Measurements from ENCODE around the gene NPAS3. TPM values are rescaled to one million over a fixed set of nuclear protein-coding genes. Genes with fewer than 3 reads are reported as not detected.

The NPAS3 gene
- total RNA-seq, 1 experiment from 2014 or later, result 0.35 TPM

GRCh38 chr14:33435911-33436689 lies 497.4 kb downstream of the NPAS3 start:
- POLR2A ChIA-PET, result no interaction called here

GRCh38 chr14:33441633-33442032 lies 503.0 kb downstream of the NPAS3 start:
- Mint-ChIP-seq H3K4me1 (ENCODE audit: insufficient read depth, unreplicated experiment) (peaks cover 1% of the 10 kb centered on the region), H3K4me3 (ENCODE audit: unreplicated experiment) (no peak overlapping the region), H3K27ac (ENCODE audit: low read depth, unreplicated experiment) (no peak overlapping the region), H3K36me3 (ENCODE audit: insufficient read depth, unreplicated experiment) (no peaks in the 10 kb centered on the region), H3K9me3 (ENCODE audit: unreplicated experiment) (no peaks in the 10 kb centered on the region), H3K27me3 (ENCODE audit: insufficient read depth, unreplicated experiment) (no peaks in the 10 kb centered on the region)
- intact Hi-C loops (cut with micrococcal nuclease), result no loop called here
- no peak for DNase-seq (ENCODE audit: unreplicated experiment)
- no TSS peak for BruUV-seq (replicated peaks)
- TF ChIP-seq CTCF (IDR thresholded peaks at IDR 0.05; ENCODE audit: unreplicated experiment), result no peak
- ChIA-PET POLR2A (no interaction called here), CTCF (interaction anchor here (0.8 kb wide), 1 partner anchor 351 kb away, joined by 3 read pairs; no protein-coding TSS in a partner anchor)

More at GRCh38 chr14:33435911-33436689, 497.4 kb downstream of the NPAS3 start:
- Mint-ChIP-seq H3K27me3 (ENCODE audit: insufficient read depth, unreplicated experiment) (no peaks in the 10 kb centered on the region), H3K36me3 (ENCODE audit: insufficient read depth, unreplicated experiment) (no peaks in the 10 kb centered on the region), H3K4me3 (ENCODE audit: unreplicated experiment) (peak overlapping the region; percentile 27), H3K27ac (ENCODE audit: low read depth, unreplicated experiment) (peak overlapping the region; percentile 50), H3K4me1 (ENCODE audit: insufficient read depth, unreplicated experiment) (peaks cover 13% of the 10 kb centered on the region), H3K9me3 (ENCODE audit: unreplicated experiment) (no peaks in the 10 kb centered on the region)
- BruUV-seq (replicated peaks), result no TSS peak
- CTCF ChIA-PET, result interaction anchor here (2.3 kb wide), 1 partner anchor 357 kb away, joined by 11 read pairs; no protein-coding TSS in a partner anchor
- peak; percentile 84 for DNase-seq (ENCODE audit: unreplicated experiment)
- TF ChIP-seq CTCF (IDR thresholded peaks at IDR 0.05; ENCODE audit: unreplicated experiment), result no peak
- intact Hi-C loops (cut with micrococcal nuclease), result loop anchor here (2.0 kb wide), 1 partner anchor 357 kb away; no protein-coding TSS in a partner anchor

GRCh38 chr14:33444136-33444535 lies 505.5 kb downstream of the NPAS3 start:
- intact Hi-C loops (cut with micrococcal nuclease), result no loop called here
- no TSS peak for BruUV-seq (replicated peaks)
- POLR2A ChIA-PET, result no interaction called here
- Mint-ChIP-seq H3K27me3 (ENCODE audit: insufficient read depth, unreplicated experiment) (no peaks in the 10 kb centered on the region), H3K36me3 (ENCODE audit: insufficient read depth, unreplicated experiment) (no peaks in the 10 kb centered on the region), H3K9me3 (ENCODE audit: unreplicated experiment) (no peaks in the 10 kb centered on the region), H3K4me3 (ENCODE audit: unreplicated experiment) (no peak overlapping the region), H3K27ac (ENCODE audit: low read depth, unreplicated experiment) (no peak overlapping the region), H3K4me1 (ENCODE audit: insufficient read depth, unreplicated experiment) (no peaks in the 10 kb centered on the region)
- DNase-seq (ENCODE audit: unreplicated experiment), result no peak
- CTCF ChIA-PET, result interaction anchor here (0.6 to 1.0 kb wide), 2 partner anchors 347 to 733 kb away, joined by 3 read pairs; no protein-coding TSS in a partner anchor
- no peak for TF ChIP-seq CTCF (IDR thresholded peaks at IDR 0.05; ENCODE audit: unreplicated experiment)

GRCh38 chr14:33449268-33449667 lies 510.6 kb downstream of the NPAS3 start:
- peaks cover 2% of the 10 kb centered on the region for H3K4me1 Mint-ChIP-seq (ENCODE audit: insufficient read depth, unreplicated experiment)
- no peak overlapping the region for H3K4me3 Mint-ChIP-seq (ENCODE audit: unreplicated experiment)
- no peak for TF ChIP-seq CTCF (IDR thresholded peaks at IDR 0.05; ENCODE audit: unreplicated experiment)
- ChIA-PET POLR2A (no interaction called here), CTCF (interaction anchor here (0.7 kb wide), 1 partner anchor 164 kb away, joined by 3 read pairs; no protein-coding TSS in a partner anchor)
- no peak for DNase-seq (ENCODE audit: unreplicated experiment)
- H3K27me3 Mint-ChIP-seq (ENCODE audit: insufficient read depth, unreplicated experiment), result no peaks in the 10 kb centered on the region
- H3K9me3 Mint-ChIP-seq (ENCODE audit: unreplicated experiment), result no peaks in the 10 kb centered on the region
- H3K27ac Mint-ChIP-seq (ENCODE audit: low read depth, unreplicated experiment), result no peak overlapping the region
- no TSS peak for BruUV-seq (replicated peaks)
- no peaks in the 10 kb centered on the region for H3K36me3 Mint-ChIP-seq (ENCODE audit: insufficient read depth, unreplicated experiment)
- intact Hi-C loops (cut with micrococcal nuclease), result no loop called here
